Pancreas (tissue), 10 donors: ENCODE results near the gene PLPPR2. TPM values are rescaled to one million over a fixed set of nuclear protein-coding genes. Genes with fewer than 3 reads are reported as not detected.

ENCODE experiments used
- ATAC-seq, 4 donors: fragments of 200-7000 bp; cut with Tn5 transposase; one replicate each; pipeline versions ENCODE4 v1.8.0 to v1.9.1; 2020; ENCODE audit warnings: mild to moderate bottlenecking in 4 of 4, moderate library complexity in 4 of 4
- DNase-seq, 6 donors: peaks; one replicate each; pipeline ENCODE4 v3.0.0-alpha.2; 2020
- FAIRE-seq: peaks from 2 replicates; lab custom pipeline; 2012; peaks lifted over from hg19 to GRCh38; lab: Jason Lieb, UNC
- H3K27ac ChIP-seq, 4 donors: fragments of 200-600 bp; sonication (generic); 1 replicate in 3 of 4; 2 replicates in 1 of 4; pipeline versions ENCODE4 v1.5.0 to v1.8.0; 2020
- H3K27me3 ChIP-seq, 4 donors: fragments of 200-600 bp; one replicate each; pipeline ENCODE4 v1.8.0; 2021
- H3K36me3 ChIP-seq, 3 donors: fragments of 200-600 bp; sonication (generic) in 1 of 3; one replicate each; pipeline versions ENCODE4 v1.5.0 to v1.8.0; 2020 to 2021
- H3K4me1 ChIP-seq, 3 donors: fragments of 200-600 bp; one replicate each; pipeline ENCODE4 v1.8.0; 2021
- H3K4me3 ChIP-seq, 4 donors: fragments of 200-600 bp; sonication (generic) in 2 of 4; one replicate each; pipeline versions ENCODE4 v1.5.0 to v1.8.0; 2020 to 2021
- H3K9me3 ChIP-seq, 4 donors: fragments of 200-600 bp; one replicate each; pipeline ENCODE4 v1.8.0; 2021
- CTCF ChIP-seq, 4 donors: fragments of 200-600 bp; sonication (generic) in 3 of 4; IDR thresholded peaks; one replicate each; pipeline versions ENCODE4 v1.5.0 to v1.8.0; 2021; ENCODE audit warnings: antibody characterized with exemption in 4 of 4
- WGBS, 2 donors: extraction: QIAGEN DNeasy Blood & Tissue Kit; methylation state at CpG; one replicate each; pipeline ENCODE4 v1.1.7; 2013; 5-methylcytosine and 5-hydroxymethylcytosine counted together
- intact Hi-C, 3 donors: fragments of 100-400 bp; cut with DNase I; formaldehyde crosslinking; loops; one replicate each; pipeline versions ENCODE4 v1.11.1 to v1.14.2; 2022
- polyA plus RNA-seq, 2 donors: library from polyadenylated mRNA; stranded (reverse); fragments of 200-250 nt; gene quantifications; one replicate each; pipeline ENCODE4 v1.2.3, GENCODE V29; 2013
- total RNA-seq, 6 donors: library from RNA; stranded (reverse); fragmentation: NEBNext Ultra II Directional in 4 of 6; extraction: Animal tissue kit (Norgen Biotek cat#: 25700) in 4 of 6; gene quantifications; one replicate each; pipeline versions ENCODE4 v1.2.1 to v1.2.4, GENCODE V29; 2021 to 2023
- donor health status: healthy with polysubstance abuse.
- donor health status: DM: no; HTN: no; CAD: no; lungs with moderate emphysema.
- donor health status: DM: no; HTN: no; CAD: no.
- donor health status: control.
- donor health status: control.
- donor health status: Bipolar disorder and iron deficiency.
- donor health status: DM: yes; HTN: yes; CAD: no.
- donor health status: DM: no; HTN: no; CAD: no.
- donor health status: DM: no; HTN: no; CAD: no.
- donor health status: DM: yes; HTN: yes; CAD: no.

Gene PLPPR2
- total and polyA plus RNA-seq, 8 donors, result 4.4 to 32.8 (median 7.6) TPM

- Histone ChIP-seq H3K27me3 (no peaks in the 10 kb centered on the region), H3K9me3 (no peaks in the 10 kb centered on the region), H3K4me3 (no peak overlapping the region), H3K36me3 (no peaks in the 10 kb centered on the region), H3K4me1 (no peaks in the 10 kb centered on the region), H3K27ac (no peak overlapping the region)
- FAIRE-seq (no peak), DNase-seq (no peak), ATAC-seq (no peak)
- no peak for TF ChIP-seq CTCF (IDR thresholded peaks at IDR 0.05)
- 92 to 93% methylated on average over 10 of the region's 10 CpGs for WGBS, 2 donors
- intact Hi-C loops, result no loop called here
These were observed 8.6 kb downstream of the PLPPR2 start for GRCh38 chr19:11363881-11364280.

GRCh38 chr19:11364296-11364904 lies 9.2 kb downstream of the PLPPR2 start:
- 91 to 92% methylated on average over 21 to 28 of the region's 28 CpGs for WGBS, 2 donors
- Histone ChIP-seq H3K27me3 (no peaks in the 10 kb centered on the region), H3K4me3 (no peak overlapping the region), H3K27ac (no peak overlapping the region), H3K9me3 (no peaks in the 10 kb centered on the region), H3K4me1 (no peaks in the 10 kb centered on the region), H3K36me3 (no peaks in the 10 kb centered on the region)
- intact Hi-C loops, result no loop called here
- no peak for TF ChIP-seq CTCF (IDR thresholded peaks at IDR 0.05)
- no peak for FAIRE-seq
- ATAC-seq, result no peak
- DNase-seq, result no peak

DNA sequence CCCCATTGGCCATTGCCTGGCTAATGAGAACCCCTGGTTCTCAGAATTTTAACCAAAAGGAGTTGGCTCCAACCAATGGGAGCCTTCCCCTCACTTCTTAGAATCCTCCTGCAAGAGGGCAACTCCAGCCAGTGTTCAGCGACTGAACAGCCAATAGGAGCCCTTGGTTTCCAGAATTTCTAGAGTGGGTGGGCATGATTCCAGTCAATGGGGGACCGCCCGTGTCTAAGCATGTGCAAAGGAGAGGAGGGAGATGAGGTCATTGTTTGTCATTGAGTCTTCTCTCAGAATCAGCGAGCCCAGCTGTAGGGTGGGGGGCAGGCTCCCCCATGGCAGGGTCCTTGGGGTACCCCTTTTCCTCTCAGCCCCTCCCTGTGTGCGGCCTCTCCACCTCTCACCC lies 9.7 kb downstream of the PLPPR2 start:
- Histone ChIP-seq H3K27ac (no peak overlapping the region), H3K4me3 (no peak overlapping the region), H3K36me3 (no peaks in the 10 kb centered on the region), H3K27me3 (no peaks in the 10 kb centered on the region), H3K9me3 (no peaks in the 10 kb centered on the region), H3K4me1 (no peaks in the 10 kb centered on the region)
- no peak for FAIRE-seq
- no peak for ATAC-seq
- intact Hi-C loops, result no loop called here
- no peak for TF ChIP-seq CTCF (IDR thresholded peaks at IDR 0.05)
- DNase-seq, result no peak
- WGBS, 2 donors, result 84 to 89% methylated on average over 5 of the region's 5 CpGs

DNA sequence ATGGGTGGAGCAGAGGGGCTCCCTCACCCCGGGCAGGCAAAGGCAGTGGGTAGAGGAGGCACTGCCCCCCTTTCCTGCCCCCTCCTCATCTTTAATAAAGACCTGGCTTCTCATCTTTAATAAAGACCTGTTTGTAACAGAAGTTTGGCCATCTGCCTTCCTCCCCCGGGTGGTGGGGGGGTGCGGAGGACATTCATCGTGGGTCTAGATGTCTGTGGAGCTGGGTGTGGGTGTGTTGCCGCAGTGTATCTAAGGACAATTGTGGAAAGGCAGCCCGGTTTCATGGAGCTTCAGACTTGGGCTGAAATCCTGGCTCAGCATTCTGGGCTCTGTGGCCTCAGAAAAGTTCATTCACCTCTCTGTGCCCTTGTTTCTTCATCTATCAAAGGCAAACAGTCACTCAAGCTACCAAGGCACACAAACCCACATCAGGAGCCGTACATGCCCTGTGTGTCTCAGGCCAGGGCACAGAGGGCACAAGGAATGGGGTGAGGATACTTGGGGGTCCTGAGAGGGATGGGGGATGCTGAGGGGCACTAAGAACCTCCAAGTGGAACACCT lies 10.4 kb downstream of the PLPPR2 start:
- WGBS, 2 donors, result 75 to 84% methylated on average over 7 of the region's 7 CpGs
- Histone ChIP-seq H3K4me3 (no peak overlapping the region), H3K27me3 (no peaks in the 10 kb centered on the region), H3K27ac (no peak overlapping the region), H3K4me1 (no peaks in the 10 kb centered on the region), H3K36me3 (no peaks in the 10 kb centered on the region), H3K9me3 (no peaks in the 10 kb centered on the region)
- no peak for TF ChIP-seq CTCF (IDR thresholded peaks at IDR 0.05)
- intact Hi-C loops, result no loop called here
- no peak for ATAC-seq
- no peak for DNase-seq
- no peak for FAIRE-seq

DNA sequence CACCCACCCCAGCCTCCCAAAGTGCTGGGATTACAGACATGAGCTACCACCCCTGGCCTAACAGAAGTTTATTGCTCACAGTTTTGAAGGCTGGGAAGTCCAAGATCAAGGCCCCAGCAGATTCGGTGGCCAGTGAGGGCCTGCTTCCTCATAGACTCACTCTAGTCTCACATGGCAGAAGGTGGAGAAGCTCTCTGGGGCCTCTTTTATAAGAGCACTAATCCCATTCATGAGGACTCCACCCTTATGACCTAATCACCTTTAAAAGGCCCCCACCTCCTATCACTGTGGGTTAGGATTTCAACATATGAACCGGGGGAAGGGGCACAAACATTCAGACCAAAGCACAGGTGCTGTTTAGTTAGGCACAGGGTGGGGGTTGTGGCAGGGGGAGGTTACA lies 12.3 kb downstream of the PLPPR2 start:
- FAIRE-seq, result no peak
- no peak for ATAC-seq
- TF ChIP-seq CTCF (IDR thresholded peaks at IDR 0.05), result no peak
- Histone ChIP-seq H3K4me1 (no peaks in the 10 kb centered on the region), H3K27me3 (no peaks in the 10 kb centered on the region), H3K27ac (no peak overlapping the region), H3K4me3 (no peak overlapping the region), H3K9me3 (no peaks in the 10 kb centered on the region), H3K36me3 (no peaks in the 10 kb centered on the region)
- 76 to 84% methylated on average over 2 of the region's 2 CpGs for WGBS, 2 donors
- no peak for DNase-seq
- intact Hi-C loops, result no loop called here
